IPS-NIHi7 (cell line): ENCODE results near the gene ABHD16A.

Source experiments
- DNase-seq: peaks from one replicate; pipeline ENCODE4 v3.0.0; 2012; ENCODE audit warnings: mixed read lengths; ENCODE audit errors: extremely low spot score

ABHD16A gene

DNA sequence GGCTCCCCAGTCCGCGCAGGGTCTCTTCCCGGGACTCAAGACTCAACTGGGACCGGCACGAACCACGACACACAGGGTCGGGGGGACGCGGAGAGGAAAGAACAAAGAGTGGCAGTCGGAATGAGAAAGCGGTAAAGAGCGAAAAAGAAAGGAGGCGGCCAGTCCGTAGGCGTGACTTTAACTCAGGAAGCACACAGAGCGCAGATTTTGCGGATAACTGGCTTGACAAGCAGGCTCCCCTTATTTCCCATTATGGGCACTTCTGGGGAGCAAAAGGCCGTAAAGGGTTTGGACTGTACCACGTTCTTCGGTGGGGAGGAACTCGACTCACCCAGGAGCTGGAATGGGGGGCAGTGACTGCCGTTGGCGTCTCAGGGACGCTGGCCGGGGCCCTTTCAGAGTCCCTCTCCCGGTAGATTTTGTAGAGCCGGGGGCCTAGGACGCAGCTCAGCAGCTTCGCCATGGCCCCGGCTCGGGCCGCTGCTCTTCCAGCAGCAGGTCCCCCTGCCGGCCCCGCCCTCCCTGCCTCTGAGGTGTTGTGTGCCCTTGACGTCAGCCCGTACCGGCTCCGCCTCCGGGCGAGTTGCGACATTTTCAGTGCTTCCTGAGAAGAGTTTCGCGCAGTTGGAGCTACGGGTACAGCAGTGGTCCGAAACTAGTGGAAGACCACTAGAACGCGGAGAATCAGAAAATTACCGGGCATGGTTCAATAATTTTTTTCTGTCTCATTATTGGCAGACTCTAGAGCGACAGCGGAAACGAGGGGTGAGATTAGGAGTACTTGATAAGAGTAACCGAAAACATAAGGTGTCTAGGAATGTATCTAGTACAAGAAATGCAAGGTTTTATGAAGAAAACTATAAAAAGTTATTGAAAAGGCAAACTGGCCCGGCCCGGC lies at the start of gene ABHD16A:
TSS of gene ABHD16A (minus strand) at position 506 of the 898 bp plus-strand sequence. CDS start at position 463, 43 bp downstream.
- DNase-seq = peak; percentile 99

DNA sequence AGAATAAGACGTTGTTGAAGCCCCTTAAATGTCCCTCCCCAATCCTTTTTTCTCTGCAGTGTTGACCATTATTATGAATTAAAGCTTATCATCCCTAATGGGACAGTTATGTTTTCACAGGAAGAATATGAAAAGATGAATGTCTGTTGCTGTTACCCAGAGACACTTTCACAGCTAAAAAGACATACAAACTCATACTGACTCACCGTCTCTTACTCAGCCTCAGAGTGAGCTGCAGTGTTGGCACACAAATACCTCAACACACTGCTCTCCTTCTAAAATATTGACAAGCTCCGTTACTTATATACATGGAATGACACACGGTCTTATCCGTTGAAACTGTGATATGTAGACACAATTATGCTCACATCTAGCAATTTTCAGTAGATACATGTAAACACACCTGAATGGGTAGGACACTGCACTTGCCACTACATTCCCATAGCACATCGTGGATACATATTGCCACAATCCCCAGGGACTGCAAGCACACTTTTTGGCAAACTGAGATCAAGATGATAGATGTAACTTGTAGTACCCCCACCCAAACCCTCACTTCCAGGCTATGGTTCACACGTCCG lies 49.7 kb upstream of the ABHD16A start:
- no peak for DNase-seq

DNA sequence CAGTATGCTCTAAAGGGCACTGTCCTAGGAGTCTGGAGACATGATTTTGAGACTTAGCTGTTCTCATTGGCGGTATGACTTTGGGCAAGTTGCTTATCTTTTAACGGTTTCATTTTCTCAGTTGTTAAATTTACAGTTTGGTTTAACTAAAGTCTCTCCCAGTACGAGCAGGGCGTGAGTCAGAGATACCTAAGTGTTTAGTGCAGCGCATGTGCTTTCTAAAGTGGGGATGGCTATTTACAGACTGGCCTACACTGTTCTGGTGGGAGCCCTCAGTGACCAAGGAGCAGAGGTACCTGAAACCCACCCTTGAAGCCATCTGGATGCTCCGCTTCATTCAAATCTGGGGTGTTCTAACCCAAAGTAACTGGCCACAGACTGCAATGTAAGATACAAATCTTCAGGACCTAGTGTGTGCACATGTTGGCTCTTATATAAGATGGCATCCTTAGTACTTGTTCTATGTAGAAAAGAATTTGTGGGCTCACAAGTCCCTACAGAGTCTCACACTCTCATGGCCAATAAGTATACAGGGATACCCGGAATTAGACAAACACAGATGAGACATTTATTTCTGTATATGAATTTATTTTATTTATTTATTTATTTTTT lies 47.4 kb upstream of the ABHD16A start:
- no peak for DNase-seq

- DNase-seq = no peak
These were observed 46.3 kb upstream of the ABHD16A start for GRCh38 chr6:31749301-31750036.

GRCh38 chr6:31744422-31744821 lies 41.3 kb upstream of the ABHD16A start:
- no peak for DNase-seq

DNA sequence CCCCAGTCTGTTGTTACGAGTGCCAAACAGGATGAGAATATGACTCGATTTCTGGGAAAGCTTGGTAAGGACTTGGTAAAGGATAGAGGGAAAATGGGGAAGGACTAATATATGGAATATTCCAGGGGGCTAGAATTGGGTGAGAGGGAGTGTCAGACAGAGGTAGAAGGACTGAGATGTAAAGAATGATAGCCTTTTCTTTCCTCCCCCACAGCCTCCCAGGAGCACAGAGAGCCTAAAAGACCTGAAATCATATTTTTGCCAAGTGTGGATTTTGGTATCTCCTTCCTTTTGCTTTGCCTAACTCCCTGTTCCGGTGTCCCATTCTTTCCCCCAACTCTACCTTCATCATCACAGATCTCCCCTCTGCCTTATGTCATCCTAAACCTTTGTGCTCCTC lies 39.8 kb upstream of the ABHD16A start:
- DNase-seq = no peak

- DNase-seq = no peak
These were observed 38.7 kb upstream of the ABHD16A start for GRCh38 chr6:31741815-31742214.

GRCh38 chr6:31740397-31741223 lies 37.5 kb upstream of the ABHD16A start:
- no peak for DNase-seq

- DNase-seq = peak; percentile 96
These were observed 36.7 kb upstream of the ABHD16A start, which contains the start of gene MSH5 for GRCh38 chr6:31739639-31740396. Gene MSH5 (plus strand): TSS chr6:31740005. CDS start chr6:31740467, 462 bp downstream.

DNA sequence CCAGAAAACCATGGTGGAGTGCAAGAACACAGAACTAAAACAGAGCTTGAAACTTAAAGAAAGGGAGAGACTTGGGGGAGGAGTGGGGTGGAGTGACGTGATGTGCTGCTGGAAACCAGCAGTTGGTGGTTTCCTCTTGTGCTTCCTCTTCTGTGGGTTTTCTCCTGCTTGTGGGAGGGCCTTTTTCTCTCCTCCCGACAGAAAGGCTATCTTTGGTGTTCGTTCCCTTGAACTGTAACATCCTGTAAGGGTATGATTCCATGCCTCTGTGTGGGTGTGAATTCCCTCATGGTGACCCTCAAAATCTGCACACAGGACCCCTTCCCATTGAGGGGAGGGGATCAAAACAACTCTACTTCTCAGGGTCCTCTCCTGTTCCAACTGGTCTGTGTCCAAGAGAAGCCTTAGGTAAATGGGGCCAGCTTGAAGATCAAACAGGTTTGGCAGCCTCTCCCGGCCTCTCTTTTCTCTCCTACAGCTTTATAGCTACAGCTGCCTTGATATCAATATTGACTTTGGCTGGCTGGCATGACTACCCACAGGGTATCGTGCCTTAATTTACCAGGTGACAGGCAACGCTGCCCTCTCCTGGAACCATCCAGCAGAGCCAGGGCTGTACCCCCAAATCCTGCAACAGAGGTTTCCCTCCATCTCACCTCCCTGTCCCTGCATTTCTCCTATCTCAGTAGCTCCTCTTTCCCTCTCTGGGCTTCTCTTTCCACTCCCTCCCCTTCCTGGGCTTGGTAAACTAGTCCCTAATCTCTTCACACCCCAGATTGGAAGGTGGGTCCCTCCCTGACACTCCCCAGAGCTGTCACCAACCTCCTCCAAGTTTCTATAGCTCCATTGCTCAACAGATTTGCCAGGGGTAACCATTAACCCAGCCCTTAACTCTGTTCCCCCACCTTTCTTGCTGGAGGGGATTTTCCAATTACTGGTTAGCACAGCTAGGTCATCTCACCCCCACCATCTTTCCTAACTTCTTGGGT lies 35.2 kb upstream of the ABHD16A start:
- DNase-seq = no peak

DNA sequence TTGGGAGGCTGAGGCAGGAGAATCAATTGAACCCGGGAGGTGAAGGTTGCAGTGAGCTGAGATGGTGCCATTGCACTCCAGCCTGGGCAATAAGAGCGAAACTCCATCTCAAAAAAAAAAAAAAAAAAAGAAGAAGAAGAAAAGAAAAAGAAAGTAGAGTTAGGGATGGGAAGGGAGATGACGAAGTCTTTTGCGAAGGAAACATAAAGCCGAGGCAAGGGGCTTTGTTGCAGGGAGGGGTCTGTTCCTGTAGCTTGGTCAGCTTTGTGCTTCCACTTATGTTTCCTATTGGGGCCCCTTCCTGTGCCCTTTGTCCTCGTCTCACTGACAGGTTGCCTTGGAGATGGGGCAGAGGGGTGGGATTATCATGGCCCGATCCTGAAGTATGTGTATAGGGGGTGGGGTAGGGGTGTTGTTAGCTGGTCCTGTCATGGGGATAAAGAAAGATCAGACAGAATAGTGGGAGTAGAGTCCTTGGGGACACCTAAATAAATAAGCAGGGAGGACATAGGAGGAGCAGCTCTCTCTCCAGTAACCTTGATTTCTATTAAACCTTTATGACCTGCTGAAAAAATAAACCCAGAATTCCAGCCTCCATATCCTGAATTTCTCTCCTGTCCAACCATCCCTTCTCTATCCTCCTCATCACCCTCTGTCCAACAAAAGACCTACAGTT lies 34.3 kb upstream of the ABHD16A start:
- DNase-seq = no peak

- DNase-seq = no peak
These were observed 33.7 kb upstream of the ABHD16A start for GRCh38 chr6:31736768-31737314.

DNA sequence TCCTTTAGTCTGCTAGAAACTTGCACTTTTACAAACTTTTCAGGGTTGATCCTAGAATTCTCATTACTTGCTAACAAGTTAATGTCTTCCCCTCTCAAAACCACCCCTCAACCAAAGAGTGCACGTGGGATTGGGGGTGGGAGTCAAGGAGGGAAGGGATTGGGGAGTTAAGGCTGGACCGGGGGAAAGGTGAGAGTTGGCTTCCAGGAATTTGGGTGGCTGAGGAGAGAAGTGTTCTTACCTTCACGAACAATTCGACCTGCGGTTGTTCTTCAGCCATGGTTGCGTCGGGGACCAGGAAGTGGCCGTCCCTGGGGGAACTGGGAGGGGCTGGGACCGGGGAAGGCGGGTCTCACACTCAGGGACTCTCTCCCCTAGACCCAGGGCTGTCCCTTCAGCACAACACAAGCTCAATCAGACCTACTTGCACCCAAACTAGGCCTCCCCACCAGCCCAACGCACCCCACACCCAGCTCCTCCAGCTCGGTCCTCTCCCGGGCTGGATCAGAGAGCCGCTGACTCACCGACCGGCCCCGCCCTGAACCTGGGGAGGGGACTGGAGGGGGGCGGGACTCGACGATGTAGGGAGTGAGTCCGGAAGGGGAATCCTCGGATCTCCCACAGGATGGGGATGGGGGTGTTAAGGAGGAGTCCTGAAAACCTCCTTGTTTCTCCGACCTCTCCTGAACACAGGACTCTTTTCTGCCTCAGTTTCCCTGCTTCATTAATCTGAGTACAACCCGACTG lies 33.1 kb upstream of the ABHD16A start, which contains the start of gene CLIC1:
TSS of gene CLIC1 (minus strand) at position 510 of the 747 bp plus-strand sequence. CDS start at position 280, 230 bp downstream.
- DNase-seq = peak; percentile 84

- peak; percentile 82 for DNase-seq
These were observed 31.8 kb upstream of the ABHD16A start for GRCh38 chr6:31734821-31735406.

GRCh38 chr6:31734247-31734820 lies 31.2 kb upstream of the ABHD16A start:
- DNase-seq = no peak

- DNase-seq = no peak
These were observed 30.6 kb upstream of the ABHD16A start for GRCh38 chr6:31733734-31734133.

DNA sequence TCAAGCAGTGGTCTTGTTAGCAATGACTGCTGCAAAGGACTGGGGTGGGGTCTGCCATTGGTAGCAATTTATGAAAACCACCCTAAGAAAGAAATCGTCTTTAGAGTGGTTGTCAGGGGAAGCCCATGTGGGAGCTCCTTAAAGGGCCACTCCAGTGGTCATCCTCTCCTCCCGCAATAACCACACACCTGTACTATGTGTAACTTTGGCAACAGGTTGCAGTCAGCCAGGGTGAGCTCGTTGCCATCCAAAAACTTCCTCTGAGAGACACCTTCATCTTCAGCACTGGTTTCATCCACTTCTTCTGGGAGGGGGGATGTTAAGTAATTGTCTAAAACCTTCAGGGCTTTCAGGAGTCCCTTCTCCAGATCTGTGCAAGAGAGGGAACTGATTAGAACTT lies 28.9 kb upstream of the ABHD16A start:
- no peak for DNase-seq
